Suprapubic skin (tissue), 4 donors: ENCODE results near the gene TSPAN13. TPM values are rescaled to one million over a fixed set of nuclear protein-coding genes. Genes with fewer than 3 reads are reported as not detected.

Experiments used
- DNase-seq, 2 donors: peaks; one replicate each; pipeline ENCODE4 v3.0.0-alpha.2; 2019; ENCODE audit warnings: low spot score in 2 of 2
- H3K27ac ChIP-seq: fragments of 200-600 bp; sonication (generic); one replicate; pipeline ENCODE4 v1.5.1; 2019
- H3K27me3 ChIP-seq: fragments of 200-600 bp; sonication (generic); one replicate; pipeline ENCODE4 v1.5.1; 2019
- H3K36me3 ChIP-seq: fragments of 200-600 bp; sonication (generic); one replicate; pipeline ENCODE4 v1.5.1; 2019
- H3K4me1 ChIP-seq: fragments of 200-600 bp; sonication (generic); one replicate; pipeline ENCODE4 v1.5.1; 2019
- H3K4me3 ChIP-seq: fragments of 200-600 bp; sonication (generic); one replicate; pipeline ENCODE4 v1.5.1; 2019; ENCODE audit warnings: mild to moderate bottlenecking
- H3K9me3 ChIP-seq: fragments of 200-600 bp; sonication (generic); one replicate; pipeline ENCODE4 v1.5.1; 2019
- CTCF ChIP-seq, 2 donors: fragments of 200-600 bp in 1 of 2; fragments of 450-650 bp in 1 of 2; sonication (generic) in 1 of 2; IDR thresholded peaks; one replicate each; pipeline ENCODE4 v1.5.1; 2016 to 2019; ENCODE audit warnings: antibody characterized with exemption in 2 of 2, mild to moderate bottlenecking in 1 of 2, moderate library complexity in 1 of 2
- EP300 ChIP-seq: sonication (generic); formaldehyde crosslinking; IDR thresholded peaks from one replicate; pipeline ENCODE4 v1.6.1; 2017; ENCODE audit warnings: antibody characterized with exemption
- POLR2A ChIP-seq, 2 donors: fragments of 450-650 bp; IDR thresholded peaks; one replicate each; pipeline ENCODE4 v1.6.1; 2017; ENCODE audit warnings: antibody characterized with exemption in 2 of 2, mild to moderate bottlenecking in 2 of 2, moderate library complexity in 2 of 2
- POLR2AphosphoS5 ChIP-seq, 3 donors: sonication (generic); formaldehyde crosslinking; IDR thresholded peaks; one replicate each; pipeline ENCODE4 v1.6.1; 2017; ENCODE audit warnings: antibody characterized with exemption in 3 of 3
- WGBS: methylation state at CpG from one replicate; pipeline ENCODE4 v1.1.5; 2018; 5-methylcytosine and 5-hydroxymethylcytosine counted together
- total RNA-seq, 4 donors: library from RNA; depleted of rRNA; stranded (reverse); fragments of >200 nt; gene quantifications; one replicate each; pipeline ENCODE4 v1.1.0, GENCODE V29; 2016

The TSPAN13 gene
- total RNA-seq, 4 donors from 2014 or later = 6.9 to 17.2 (median 12.4) TPM

GRCh38 chr7:16779051-16779450, 25.5 kb downstream of the TSPAN13 start:
- Histone ChIP-seq H3K27ac (no peak overlapping the region), H3K4me3 (no peak overlapping the region), H3K36me3 (peaks cover 3% of the 10 kb centered on the region), H3K9me3 (no peaks in the 10 kb centered on the region), H3K27me3 (no peaks in the 10 kb centered on the region), H3K4me1 (no peaks in the 10 kb centered on the region)
- no peak for TF ChIP-seq POLR2AphosphoS5 (IDR thresholded peaks at IDR 0.05)
- TF ChIP-seq CTCF (IDR thresholded peaks at IDR 0.05) = no peak
- TF ChIP-seq POLR2A (IDR thresholded peaks at IDR 0.05) = no peak
- TF ChIP-seq EP300 = no peak
- 74% methylated on average over 1 of the region's 1 CpG for WGBS
- no peak for DNase-seq

- H3K4me3 ChIP-seq = no peak overlapping the region
- no peaks in the 10 kb centered on the region for H3K27me3 ChIP-seq
- peaks cover 3% of the 10 kb centered on the region for H3K36me3 ChIP-seq
- TF ChIP-seq POLR2AphosphoS5 (IDR thresholded peaks at IDR 0.05) (no peak), CTCF (IDR thresholded peaks at IDR 0.05) (no peak), POLR2A (IDR thresholded peaks at IDR 0.05) (no peak), EP300 (no peak)
- H3K4me1 ChIP-seq = no peaks in the 10 kb centered on the region
- 52% methylated on average over 1 of the region's 1 CpG for WGBS
- no peak overlapping the region for H3K27ac ChIP-seq
- DNase-seq = no peak
- H3K9me3 ChIP-seq = no peaks in the 10 kb centered on the region
Observed at GRCh38 chr7:16780596-16780995, 27.0 kb downstream of the TSPAN13 start.

DNA sequence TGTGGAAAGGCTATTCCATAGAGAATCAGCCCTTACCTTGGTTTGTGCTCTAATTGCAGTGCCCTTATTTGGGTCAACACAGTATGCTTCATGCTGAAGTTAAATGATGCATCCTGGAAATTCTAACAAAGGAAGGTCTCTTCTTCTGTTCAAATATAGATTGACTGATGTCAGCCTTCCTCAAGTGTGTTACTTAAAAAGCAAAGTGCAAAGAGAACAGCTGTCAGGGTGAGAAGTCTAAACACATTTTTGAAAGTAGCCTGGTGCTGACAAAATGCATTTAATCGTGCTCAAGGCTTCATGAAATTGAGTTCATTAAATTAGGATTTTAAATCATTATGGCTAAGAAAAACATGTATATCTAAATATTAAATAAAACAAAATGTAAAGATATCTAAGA, 31.8 kb downstream of the TSPAN13 start:
- H3K27ac ChIP-seq = no peak overlapping the region

GRCh38 chr7:16785846-16786245, 32.3 kb downstream of the TSPAN13 start:
- Histone ChIP-seq H3K4me1 (no peaks in the 10 kb centered on the region), H3K4me3 (no peak overlapping the region), H3K36me3 (peaks cover 3% of the 10 kb centered on the region), H3K9me3 (no peaks in the 10 kb centered on the region), H3K27me3 (no peaks in the 10 kb centered on the region), H3K27ac (no peak overlapping the region)
- DNase-seq = no peak
- TF ChIP-seq EP300 (no peak), POLR2AphosphoS5 (IDR thresholded peaks at IDR 0.05) (no peak), CTCF (IDR thresholded peaks at IDR 0.05) (no peak), POLR2A (IDR thresholded peaks at IDR 0.05) (no peak)
- 79% methylated on average over 2 of the region's 2 CpGs for WGBS

More for the DNA sequence above, 31.8 kb downstream of the TSPAN13 start:
- Histone ChIP-seq H3K27me3 (no peaks in the 10 kb centered on the region), H3K4me3 (no peak overlapping the region), H3K4me1 (no peaks in the 10 kb centered on the region), H3K36me3 (peaks cover 3% of the 10 kb centered on the region), H3K9me3 (no peaks in the 10 kb centered on the region)
- DNase-seq = no peak
- 82% methylated on average over 1 of the region's 1 CpG for WGBS
- TF ChIP-seq EP300 (no peak), CTCF (IDR thresholded peaks at IDR 0.05) (no peak), POLR2A (IDR thresholded peaks at IDR 0.05) (no peak), POLR2AphosphoS5 (IDR thresholded peaks at IDR 0.05) (no peak)

DNA sequence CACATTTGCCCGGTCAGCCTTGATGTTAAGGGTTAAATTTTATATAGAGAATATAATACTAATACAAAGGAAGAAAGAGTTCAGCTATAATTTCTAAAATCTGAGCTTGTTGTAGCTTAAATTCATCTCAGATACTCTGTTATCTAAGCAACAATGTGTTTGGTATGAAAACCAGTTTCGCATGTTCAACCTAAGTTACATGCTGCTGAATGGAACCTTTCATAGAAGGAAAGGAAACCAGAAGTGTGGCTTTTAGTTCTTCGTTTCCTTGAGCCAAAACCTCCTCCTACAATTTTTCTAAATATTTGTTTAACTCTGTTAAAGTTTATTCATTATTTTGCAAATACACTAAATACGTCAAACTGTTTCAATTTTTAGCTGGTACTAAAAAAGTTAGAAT, 32.7 kb downstream of the TSPAN13 start:
- TF ChIP-seq EP300 (no peak), POLR2AphosphoS5 (IDR thresholded peaks at IDR 0.05) (no peak), POLR2A (IDR thresholded peaks at IDR 0.05) (no peak), CTCF (IDR thresholded peaks at IDR 0.05) (no peak)
- WGBS = 60% methylated on average over 4 of the region's 4 CpGs
- Histone ChIP-seq H3K4me3 (no peak overlapping the region), H3K27me3 (no peaks in the 10 kb centered on the region), H3K9me3 (no peaks in the 10 kb centered on the region), H3K4me1 (no peaks in the 10 kb centered on the region), H3K27ac (no peak overlapping the region), H3K36me3 (peaks cover 3% of the 10 kb centered on the region)
- no peak for DNase-seq
